ENCODE measurements around the gene HIF1AN. TPM values are rescaled to one million over a fixed set of nuclear protein-coding genes. Genes with fewer than 3 reads are reported as not detected.

HIF1AN gene
- total RNA-seq, 4 donors from 2014 or later = 11.0 to 23.2 (median 18.1) TPM

- TF ChIP-seq CTCF (IDR thresholded peaks at IDR 0.05; ENCODE audit: low read depth) = no peak
These were observed 16.0 kb downstream of the HIF1AN start for GRCh38 chr10:100551738-100552137.

GRCh38 chr10:100553929-100554328 is 18.2 kb downstream of the HIF1AN start:
- no peak for TF ChIP-seq CTCF (IDR thresholded peaks at IDR 0.05; ENCODE audit: low read depth)

- TF ChIP-seq CTCF (IDR thresholded peaks at IDR 0.05; ENCODE audit: low read depth) = no peak
These were observed 19.2 kb downstream of the HIF1AN start for GRCh38 chr10:100554902-100555301.

- no peak for TF ChIP-seq CTCF (IDR thresholded peaks at IDR 0.05; ENCODE audit: low read depth)
These were observed 24.5 kb downstream of the HIF1AN start for GRCh38 chr10:100560248-100560647.

GRCh38 chr10:100561005-100561404 is 25.3 kb downstream of the HIF1AN start:
- no peak for TF ChIP-seq CTCF (IDR thresholded peaks at IDR 0.05; ENCODE audit: low read depth)

GRCh38 chr10:100562008-100562672 is 26.4 kb downstream of the HIF1AN start:
- no peak for TF ChIP-seq CTCF (IDR thresholded peaks at IDR 0.05; ENCODE audit: low read depth)

GRCh38 chr10:100565206-100565985 is 29.7 kb downstream of the HIF1AN start:
- TF ChIP-seq CTCF (IDR thresholded peaks at IDR 0.05; ENCODE audit: low read depth) = no peak
